Astrocyte (in vitro differentiated cells and primary cell): ENCODE results near the gene SCAPER.

Source experiments
- EZH2 ChIP-seq: IDR thresholded peaks from 2 replicates; pipeline ENCODE4 v1.6.1; 2012; ENCODE audit warnings: mild to moderate bottlenecking, low read length, inconsistent platforms; ENCODE audit not compliant: insufficient read depth
- TF ChIP-seq, protein P1 (sequence below): IDR thresholded peaks from 2 replicates; pipeline ENCODE4 v1.5.1; 2011; ENCODE audit warnings: low read depth, mild to moderate bottlenecking, inconsistent platforms, low read length, moderate library complexity; ENCODE audit not compliant: insufficient read depth

DNA sequence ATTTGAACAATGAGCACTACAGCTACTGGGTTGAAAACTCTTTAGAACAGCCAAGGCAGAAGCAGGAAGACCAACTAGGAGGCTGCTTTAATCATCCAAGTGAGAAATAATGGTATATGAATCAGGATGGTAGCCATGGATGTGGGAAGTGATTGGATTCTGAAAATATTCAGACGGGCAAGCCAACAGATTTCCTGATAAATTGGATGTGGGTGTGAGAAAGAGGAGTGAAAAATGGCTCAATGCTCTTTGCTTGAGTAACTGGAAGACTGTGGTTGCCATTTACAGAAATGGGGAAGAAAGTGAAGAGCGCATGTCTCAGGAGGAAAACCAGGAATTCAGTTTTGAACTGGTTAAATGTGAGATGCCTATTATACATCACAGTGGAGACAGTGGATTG is 518.2 kb downstream of the SCAPER start:
- TF ChIP-seq, protein P1, sequence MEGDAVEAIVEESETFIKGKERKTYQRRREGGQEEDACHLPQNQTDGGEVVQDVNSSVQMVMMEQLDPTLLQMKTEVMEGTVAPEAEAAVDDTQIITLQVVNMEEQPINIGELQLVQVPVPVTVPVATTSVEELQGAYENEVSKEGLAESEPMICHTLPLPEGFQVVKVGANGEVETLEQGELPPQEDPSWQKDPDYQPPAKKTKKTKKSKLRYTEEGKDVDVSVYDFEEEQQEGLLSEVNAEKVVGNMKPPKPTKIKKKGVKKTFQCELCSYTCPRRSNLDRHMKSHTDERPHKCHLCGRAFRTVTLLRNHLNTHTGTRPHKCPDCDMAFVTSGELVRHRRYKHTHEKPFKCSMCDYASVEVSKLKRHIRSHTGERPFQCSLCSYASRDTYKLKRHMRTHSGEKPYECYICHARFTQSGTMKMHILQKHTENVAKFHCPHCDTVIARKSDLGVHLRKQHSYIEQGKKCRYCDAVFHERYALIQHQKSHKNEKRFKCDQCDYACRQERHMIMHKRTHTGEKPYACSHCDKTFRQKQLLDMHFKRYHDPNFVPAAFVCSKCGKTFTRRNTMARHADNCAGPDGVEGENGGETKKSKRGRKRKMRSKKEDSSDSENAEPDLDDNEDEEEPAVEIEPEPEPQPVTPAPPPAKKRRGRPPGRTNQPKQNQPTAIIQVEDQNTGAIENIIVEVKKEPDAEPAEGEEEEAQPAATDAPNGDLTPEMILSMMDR: no peak
- no peak for TF ChIP-seq EZH2
